DOHH2 (cell line): ENCODE data around the gene SMARCA1.

Experiments
- EZH2phosphoT487 ChIP-seq: fragments of 200-600 bp; sonication (generic); IDR thresholded peaks from 2 replicates; pipeline ENCODE4 v1.6.1; 2017; ENCODE audit warnings: borderline replicate concordance, mild to moderate bottlenecking, antibody characterized with exemption, low read length, moderate library complexity, mixed read lengths
- TF ChIP-seq, protein P1 (sequence below): fragments of 200-600 bp; sonication (generic); IDR thresholded peaks from one replicate; pipeline ENCODE4 v1.5.1; 2014; ENCODE audit warnings: antibody characterized with exemption, mild to moderate bottlenecking, low read depth, low read length; ENCODE audit not compliant: poor library complexity, severe bottlenecking

DNA sequence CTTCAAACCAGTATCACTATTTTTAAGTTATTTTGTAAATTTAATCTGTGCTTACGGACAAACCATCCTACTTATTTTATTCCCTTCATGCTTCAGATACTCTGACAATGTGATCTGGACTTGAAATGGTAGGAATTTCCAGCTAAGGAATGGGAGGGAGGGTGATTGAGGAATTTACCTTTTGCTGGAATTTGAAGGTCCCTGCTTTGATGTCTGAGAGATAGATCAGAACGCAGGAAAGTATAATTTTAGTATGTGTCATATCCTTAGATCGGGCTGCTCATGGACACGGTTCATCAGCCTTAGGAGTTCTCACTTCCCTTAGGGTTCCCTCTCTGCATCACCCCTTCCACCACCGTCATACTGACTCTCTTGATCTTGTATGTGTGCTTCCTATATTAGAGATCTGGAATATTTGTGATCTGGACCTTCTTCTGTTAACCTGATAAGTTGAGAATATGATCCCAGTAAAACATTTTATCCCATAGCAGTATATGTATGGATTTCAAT is 33.6 kb upstream of the SMARCA1 start:
- TF ChIP-seq, protein P1, sequence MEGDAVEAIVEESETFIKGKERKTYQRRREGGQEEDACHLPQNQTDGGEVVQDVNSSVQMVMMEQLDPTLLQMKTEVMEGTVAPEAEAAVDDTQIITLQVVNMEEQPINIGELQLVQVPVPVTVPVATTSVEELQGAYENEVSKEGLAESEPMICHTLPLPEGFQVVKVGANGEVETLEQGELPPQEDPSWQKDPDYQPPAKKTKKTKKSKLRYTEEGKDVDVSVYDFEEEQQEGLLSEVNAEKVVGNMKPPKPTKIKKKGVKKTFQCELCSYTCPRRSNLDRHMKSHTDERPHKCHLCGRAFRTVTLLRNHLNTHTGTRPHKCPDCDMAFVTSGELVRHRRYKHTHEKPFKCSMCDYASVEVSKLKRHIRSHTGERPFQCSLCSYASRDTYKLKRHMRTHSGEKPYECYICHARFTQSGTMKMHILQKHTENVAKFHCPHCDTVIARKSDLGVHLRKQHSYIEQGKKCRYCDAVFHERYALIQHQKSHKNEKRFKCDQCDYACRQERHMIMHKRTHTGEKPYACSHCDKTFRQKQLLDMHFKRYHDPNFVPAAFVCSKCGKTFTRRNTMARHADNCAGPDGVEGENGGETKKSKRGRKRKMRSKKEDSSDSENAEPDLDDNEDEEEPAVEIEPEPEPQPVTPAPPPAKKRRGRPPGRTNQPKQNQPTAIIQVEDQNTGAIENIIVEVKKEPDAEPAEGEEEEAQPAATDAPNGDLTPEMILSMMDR = no peak
- TF ChIP-seq EZH2phosphoT487 = no peak
